Measurements from ENCODE around the gene KLHL10.

DNA sequence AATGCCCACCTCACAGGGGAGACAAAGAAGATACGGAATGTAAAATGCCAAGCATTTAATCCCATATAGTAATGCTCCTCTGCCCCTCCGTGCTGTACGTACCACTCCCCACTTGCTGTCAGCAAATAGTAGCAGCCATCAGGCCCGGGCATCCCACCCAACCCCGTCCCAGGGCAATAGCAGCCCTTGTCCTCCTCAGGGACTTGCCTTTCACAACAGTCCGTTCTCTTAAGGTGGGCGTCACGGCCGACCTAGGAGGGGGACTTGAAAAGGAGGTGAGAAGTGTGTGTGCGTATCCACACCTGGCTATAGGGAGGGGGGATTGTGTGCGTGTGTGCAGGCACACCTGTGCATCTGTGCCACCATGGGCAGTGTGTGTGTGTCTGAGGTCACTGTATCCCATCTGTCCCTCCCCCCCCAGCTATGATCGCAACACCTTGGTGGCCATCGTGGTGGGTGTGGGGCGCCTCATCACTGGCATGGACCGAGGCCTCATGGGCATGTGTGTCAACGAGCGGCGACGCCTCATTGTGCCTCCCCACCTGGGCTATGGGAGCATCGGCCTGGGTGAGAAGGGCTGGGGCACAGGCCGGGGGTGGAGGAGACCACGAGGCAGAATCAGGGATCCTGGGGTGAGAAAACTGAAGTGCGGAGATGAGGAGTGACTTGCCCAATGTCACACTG lies 20.8 kb upstream of the KLHL10 start:
- TF ChIP-seq CTCF (conservative IDR thresholded peaks at IDR 0.05; ENCODE audit: low read depth in 2 of 2) (no peak), EZH2 (IDR thresholded peaks at IDR 0.05; ENCODE audit: low read depth, unreplicated experiment) (no peak), EZH2phosphoT487 (IDR thresholded peaks at IDR 0.05; ENCODE audit: unreplicated experiment) (no peak)

Measured in GM23338 (cell line).